Activated naive CD8-positive, alpha-beta T cell treated with anti-CD3 and anti-CD28 coated beads, Interleukin-2, amount 50 U/mL, for 16 hours (primary cell): ENCODE data around the gene PTPRN2.
"Not testable (repeated sequence)": the region's sequence is repeated elsewhere in the genome, so short reads cannot be mapped to it uniquely, and the experiment has no call there.

Experiments used
- DNase-seq: peaks from one replicate; pipeline ENCODE4 v3.0.0-alpha.2; 2020; ENCODE audit warnings: low read depth, low spot score

The PTPRN2 gene

DNA sequence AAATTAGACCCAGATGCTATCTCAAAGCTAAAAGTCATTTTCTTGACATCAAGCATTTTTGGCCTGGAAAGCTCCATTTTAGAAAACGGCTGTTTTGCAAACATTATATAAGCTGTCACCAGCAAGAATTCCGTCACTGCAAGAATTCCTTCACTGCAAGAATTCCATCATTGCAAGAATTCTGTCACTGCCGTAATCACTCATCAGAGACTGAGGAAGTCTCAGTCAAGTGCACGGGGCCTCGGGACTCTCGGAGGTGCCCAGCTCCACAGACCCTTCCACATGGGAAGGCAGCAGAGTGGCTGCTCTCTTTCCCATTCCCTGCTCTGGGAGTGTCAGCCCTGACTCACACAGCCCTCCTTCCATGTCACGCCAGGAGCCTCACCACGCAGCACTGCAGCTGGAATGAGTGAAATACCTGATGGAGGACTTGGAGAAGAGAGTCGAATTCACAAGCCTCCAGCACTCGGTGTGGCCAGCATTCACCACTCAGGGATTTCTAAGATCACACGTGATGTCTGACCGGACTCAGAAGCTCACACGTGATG lies 168.3 kb downstream of the PTPRN2 start:
- no peak for DNase-seq

DNA sequence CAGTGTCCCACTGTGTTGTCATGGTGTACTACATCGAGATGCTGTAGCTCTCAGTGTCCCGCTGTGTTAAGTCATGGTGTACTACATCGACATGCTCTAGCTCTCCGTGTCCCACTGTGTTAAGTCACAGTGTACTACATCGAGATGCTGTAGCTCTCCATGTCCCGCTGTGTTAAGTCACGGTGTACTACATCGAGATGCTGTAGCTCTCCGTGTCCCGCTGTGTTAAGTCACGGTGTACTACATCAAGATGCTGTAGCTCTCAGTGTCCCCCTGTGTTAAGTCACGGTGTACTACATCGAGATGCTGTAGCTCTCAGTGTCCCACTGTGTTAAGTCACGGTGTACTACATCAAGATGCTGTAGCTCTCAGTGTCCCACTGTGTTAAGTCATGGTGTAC lies 169.2 kb downstream of the PTPRN2 start:
- not testable (repeated sequence) for DNase-seq

DNA sequence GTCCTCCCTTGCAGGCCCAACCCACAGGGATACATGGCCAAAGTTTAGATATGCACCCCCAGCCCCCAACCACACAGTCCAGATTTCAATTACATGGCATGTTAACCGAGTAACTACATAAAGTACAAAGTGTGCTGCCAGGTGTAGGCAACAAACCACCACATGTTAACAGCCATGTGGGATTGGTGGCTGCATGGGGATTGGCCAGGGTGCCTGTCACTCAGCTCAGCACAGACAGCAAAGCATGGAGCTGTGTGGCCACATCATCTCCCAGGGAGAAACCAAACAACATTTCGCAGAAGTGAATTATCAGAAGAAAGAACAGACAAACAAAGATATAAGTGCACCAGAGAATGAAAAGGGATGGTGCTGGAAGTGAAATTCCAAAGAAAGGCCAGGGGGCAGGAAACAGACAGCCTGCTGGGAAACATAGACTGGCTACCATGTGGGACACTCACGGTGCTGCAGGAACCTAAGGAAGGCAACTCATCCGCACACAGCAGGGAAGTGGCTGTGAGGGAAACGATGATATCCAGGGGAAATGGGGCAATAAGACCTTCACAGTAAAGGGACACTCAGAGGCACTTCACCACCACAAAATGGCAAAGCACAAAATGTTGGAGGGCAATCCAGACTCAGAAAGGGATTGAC lies 171.2 kb downstream of the PTPRN2 start:
- no peak for DNase-seq

DNA sequence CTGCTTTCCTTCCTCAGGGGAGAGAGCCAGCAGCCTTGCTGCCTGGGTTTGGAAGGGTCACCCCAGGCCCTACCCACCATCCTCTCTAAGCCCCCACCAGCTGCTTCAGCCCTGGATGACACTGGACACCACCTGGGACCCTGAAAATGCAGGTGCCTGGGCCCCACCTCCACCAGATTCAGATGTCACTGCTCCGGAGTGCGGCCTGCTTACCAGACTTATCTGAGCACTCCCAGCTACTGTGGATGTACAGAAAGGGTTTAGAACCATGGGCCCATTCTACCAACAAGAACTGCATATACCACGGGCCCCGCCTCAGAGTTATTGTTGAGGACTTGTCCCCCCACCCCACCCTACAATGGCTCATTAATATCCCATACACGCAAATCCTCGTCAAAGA lies 172.3 kb downstream of the PTPRN2 start:
- no peak for DNase-seq

DNA sequence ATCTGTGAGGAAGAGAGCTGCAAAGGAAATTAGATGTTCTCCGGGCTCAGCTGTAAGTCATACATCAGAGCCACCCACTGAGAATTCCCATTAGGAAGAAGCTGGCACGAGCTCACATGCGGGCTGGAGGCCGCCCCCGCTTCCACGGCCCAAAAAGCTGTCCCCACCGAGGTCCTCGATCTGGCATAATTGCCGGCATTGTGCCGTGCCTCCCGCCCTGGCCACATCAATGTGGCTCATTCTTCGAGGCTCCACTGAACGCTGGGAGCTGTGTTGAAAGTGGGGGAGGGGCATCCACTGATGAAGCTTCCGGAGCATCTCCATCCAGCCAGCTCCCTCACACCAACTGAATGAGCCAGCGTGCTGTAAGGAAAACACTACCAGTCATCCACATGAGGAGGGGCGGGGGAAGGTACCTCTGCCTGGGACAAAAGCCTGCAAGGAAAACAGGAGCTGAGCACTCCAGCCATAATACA lies 173.1 kb downstream of the PTPRN2 start:
- DNase-seq = no peak

DNA sequence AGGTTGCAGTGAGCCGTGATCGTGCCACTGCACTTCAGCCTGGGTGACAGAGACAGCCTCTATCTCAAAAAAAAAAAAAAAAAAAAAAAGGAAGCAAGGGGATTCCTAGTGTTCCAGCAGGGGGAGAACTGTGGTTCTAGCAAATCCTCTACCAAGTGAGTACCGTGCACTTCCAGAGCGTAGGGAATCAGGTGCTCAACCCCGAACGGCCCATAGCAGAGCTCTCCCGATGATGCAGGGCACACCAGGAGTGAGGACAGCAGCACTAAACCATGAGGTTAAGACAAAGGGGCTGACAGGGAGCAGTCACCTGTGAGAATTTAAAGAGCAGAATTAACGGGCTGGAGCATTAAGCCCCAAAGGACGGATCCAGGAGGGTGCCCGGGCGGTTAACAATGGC lies 173.6 kb downstream of the PTPRN2 start:
- DNase-seq = no peak

DNA sequence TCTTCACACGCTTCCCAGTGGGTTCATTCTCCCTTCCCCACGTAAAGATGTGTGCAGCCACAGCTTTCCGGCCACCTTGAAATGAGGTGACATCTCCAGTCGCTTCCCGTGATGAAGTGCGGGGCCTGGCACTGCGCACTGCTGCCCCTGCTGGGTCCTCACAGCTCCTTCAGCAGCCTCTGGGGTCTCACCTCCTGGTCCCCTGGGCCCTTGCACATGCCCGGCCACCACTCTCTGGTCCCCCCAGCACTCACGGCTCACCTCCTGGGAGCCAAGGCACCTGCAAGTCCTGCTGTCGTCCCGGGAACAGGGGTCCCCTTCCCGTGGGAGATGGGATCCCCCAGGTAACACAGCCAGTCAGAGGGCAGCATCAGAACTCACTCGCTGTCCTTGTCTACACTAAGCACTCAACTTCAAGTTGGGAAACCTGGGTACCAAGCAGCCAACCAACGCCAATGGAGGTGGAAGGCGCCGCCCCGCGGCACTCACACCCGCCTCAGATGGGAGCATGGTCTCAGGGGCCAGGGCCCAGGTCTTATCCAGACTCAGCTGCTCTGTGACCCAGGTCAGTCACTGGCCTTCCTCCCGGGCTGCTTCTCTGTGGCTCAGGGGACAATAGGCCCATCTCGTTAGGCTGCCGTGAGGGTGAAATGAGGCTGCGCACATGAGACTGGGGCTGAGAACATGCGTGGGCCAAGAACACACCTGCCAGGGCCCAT lies 176.2 kb downstream of the PTPRN2 start:
- DNase-seq = no peak

DNA sequence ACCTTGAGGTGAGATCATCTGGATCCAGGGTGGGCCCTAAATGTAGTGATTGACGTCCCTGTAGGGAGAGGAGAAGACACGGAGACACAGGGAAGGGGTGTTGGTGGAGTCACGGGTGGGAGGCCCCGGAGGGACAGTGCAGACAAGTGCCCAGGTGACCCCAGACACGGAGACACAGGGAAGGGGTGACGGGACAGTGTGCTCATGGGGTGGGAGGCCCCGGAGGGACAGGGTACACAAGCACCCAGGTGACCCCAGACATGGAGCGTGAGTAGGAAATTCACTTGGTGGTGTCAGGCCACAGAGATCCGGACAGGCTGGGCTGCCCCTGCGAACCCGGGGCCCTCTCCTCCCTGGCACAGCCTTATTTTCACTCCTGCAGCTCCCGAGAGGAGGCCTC lies 176.9 kb downstream of the PTPRN2 start:
- no peak for DNase-seq

DNA sequence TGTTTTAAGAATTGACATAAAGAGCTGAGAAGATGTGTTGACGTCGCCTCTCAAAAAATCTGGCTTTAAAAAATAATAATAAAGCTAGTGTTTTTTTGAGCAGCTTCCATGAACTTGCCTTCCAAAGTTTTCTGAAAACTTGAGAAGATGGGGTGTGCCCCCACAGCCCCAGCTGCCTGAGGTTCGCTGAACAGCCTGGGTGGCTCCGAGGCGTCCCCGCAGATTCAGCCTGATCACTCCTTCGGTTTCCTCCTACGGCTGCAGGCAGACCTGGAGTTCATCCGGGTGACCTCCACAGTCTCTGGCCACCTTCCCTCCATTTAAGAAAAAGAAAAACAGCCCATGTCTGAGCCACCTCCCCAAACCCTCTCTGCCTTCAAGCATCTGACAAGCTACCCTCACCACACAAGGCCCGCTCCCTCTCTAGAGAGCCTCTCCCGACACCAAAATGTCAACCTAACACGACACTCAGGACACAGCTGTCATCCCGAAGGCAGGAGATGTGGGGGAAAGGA lies 177.8 kb downstream of the PTPRN2 start:
- DNase-seq = no peak

DNA sequence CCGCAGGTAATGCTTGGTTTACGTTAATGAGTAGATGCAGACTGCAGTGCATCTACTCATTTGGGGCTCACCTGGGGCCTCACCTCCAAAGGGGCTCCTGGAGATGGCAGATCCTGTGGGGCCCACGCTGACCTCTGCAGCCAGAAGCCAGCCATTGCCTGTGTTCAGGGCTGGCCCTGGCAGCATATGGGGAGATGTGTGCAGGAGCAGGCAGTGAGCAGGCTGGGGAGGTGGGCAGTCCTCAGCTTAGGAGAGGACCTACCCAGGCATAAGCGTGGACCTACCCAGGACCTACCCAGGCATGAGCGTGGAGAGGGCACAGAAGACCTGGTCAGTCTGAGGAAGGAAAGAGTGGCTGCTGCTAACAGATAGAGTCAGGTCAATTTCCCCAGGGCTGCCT lies 178.5 kb downstream of the PTPRN2 start:
- DNase-seq = no peak

DNA sequence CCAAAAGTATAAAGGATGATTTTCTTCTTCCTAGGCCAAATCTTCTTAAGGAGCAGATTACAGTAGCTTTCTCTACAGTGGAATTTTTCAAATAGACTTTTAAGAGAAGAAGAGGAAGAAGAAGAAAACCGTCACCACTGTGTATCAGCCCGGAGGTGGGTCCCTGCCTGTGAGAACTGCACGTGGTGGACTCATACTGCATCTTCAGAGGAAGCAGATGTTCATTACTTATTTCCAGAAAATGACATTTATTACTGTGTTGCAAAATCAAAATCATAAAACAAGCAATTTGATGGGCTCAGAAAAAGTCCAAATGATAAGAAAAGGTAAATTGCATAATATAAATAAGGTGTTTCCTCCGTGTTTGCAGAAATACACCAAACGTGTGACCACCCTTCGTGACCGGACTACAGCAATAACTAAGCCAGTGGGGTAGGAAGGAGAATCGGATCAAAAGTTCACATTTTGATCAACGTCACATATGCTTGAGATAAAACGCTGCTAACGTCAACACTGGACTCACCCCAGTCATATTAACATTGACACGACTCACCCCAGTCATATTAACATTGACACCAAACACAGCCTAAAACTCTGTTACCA lies 179.2 kb downstream of the PTPRN2 start:
- no peak for DNase-seq

DNA sequence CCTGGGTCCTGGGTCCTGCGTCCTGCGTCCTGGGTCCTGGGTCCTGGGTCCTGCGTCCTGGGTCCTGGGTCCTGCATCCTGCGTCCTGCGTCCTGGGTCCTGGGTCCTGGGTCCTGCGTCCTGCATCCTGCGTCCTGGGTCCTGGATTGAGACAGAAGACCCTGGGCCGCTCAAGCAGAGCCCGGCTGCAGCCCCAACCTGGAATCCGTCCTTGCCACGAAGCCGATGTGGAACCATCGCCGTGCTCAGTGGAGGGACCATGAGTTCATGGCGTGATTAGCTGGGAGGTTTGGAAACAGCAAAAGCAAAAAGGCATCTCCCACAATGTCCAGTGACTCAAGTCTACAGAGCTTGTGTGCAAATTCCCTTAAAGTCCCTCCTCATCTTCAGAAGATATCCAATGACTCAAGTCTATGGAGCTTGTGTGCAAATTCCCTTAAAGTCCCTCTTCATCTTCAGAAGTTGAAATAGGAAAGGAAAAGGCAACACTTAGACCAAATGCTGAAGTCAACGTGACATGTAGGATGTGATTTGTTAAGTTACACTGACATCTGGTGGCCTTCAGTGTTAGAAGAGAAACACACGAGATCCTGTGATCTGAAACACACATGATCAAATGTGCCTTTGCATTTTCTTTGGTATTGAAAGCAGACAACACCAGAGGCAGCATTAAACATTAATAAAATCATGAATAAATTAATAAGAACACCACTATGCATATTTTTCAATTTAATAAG lies 179.9 kb downstream of the PTPRN2 start:
- no peak for DNase-seq

DNA sequence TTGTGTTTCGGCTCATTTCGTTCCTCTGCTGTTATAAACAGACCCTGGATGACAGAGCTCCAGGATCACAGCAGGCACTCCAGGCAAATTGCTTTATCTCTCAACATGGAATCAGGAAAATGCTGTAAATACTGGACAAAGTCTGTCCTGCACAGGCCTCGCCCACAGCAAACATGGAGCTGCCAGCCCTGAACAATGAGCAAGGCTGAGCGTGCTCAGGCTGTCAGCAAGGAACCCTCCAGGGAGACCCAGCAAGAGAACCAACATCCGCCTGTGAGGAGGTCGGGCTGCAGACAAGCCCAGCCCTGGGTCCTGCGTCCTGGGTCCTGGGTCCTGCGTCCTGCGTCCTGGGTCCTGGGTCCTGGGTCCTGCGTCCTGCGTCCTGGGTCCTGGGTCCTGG lies 180.8 kb downstream of the PTPRN2 start:
- DNase-seq = no peak

DNA sequence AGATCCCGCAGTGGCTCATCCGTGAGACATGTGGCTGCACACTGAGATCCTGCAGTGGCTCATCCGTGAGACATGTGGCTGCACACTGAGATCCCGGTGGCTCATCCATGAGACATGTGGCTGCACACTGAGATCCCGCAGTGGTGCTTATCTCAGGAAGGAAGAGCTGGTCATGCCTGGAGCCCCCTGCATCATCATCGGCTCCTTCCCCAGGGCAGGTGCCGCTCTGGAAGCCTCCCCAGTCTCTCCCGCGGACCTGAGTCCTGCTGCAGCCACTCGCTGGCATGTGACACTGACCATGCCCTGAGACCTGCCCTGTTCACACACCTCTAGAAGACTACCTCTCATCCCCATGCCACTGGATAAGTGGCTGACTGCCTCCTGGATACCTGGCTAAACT lies 181.3 kb downstream of the PTPRN2 start:
- no peak for DNase-seq

DNA sequence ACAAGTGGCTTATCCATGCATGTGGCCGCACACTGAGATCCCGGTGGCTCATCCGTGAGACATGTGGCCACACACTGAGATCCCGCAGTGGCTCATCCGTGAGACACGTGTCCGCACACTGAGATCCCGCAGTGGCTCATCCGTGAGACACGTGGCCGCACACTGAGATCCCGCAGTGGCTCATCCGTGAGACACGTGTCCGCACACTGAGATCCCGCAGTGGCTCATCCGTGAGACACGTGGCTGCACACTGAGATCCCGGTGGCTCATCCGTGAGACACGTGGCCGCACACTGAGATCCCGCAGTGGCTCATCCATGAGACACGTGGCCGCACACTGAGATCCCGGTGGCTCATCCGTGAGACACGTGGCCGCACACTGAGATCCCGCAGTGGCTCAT lies 181.9 kb downstream of the PTPRN2 start:
- not testable (repeated sequence) for DNase-seq

DNA sequence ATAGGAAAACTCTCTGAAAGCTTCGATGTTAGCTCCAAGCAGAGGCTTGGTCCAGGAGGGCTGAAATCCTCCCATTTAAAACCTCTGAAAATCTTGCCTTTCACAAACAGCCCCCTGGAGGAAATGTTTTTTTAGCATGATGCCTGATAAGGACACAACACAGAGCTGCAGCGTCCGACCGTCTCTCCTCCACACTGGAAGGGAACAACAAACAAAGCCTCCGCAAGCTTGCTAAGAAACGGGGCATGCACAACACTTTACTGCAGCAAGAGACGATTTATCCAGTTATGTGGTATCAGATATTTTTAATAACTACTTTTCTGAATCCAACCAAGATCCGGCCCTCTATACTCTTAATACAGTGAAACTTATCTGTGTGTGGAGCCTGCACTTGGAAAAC lies 182.3 kb downstream of the PTPRN2 start:
- DNase-seq = no peak

DNA sequence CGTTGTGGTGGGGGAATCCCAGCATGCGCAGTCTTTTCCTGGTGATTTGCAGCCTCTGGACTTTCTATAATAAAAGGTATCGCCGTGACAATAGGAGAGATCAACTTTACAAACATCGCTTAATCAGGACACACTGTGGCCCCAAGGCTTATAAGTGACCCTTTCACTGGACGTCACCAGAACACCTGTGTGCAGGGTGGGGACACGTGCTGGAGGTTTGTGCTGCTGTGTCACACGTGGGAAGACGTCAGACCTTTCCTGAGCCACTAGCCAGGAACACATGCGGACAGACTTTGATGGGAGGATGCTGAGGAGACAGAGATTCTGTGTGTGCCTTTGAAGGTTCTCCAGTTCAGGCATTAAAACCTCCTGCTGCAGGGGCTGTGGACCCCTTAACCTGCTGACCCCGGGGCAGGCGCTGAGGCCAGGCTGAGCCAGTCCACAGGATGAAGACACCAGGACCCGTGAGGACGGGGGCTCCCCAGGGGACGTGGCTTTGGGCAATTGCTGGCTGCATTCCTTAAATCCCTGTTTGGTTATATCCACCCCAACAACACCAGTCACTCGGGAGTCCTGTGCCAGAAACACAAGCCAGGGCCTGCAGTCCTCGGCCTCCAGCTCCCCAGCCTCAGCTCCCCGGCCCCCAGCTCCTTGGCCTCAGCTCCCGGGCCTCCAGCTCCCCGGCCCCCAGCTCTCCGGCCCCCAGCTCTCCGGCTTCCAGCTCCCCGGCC lies 183.4 kb downstream of the PTPRN2 start:
- no peak for DNase-seq

DNA sequence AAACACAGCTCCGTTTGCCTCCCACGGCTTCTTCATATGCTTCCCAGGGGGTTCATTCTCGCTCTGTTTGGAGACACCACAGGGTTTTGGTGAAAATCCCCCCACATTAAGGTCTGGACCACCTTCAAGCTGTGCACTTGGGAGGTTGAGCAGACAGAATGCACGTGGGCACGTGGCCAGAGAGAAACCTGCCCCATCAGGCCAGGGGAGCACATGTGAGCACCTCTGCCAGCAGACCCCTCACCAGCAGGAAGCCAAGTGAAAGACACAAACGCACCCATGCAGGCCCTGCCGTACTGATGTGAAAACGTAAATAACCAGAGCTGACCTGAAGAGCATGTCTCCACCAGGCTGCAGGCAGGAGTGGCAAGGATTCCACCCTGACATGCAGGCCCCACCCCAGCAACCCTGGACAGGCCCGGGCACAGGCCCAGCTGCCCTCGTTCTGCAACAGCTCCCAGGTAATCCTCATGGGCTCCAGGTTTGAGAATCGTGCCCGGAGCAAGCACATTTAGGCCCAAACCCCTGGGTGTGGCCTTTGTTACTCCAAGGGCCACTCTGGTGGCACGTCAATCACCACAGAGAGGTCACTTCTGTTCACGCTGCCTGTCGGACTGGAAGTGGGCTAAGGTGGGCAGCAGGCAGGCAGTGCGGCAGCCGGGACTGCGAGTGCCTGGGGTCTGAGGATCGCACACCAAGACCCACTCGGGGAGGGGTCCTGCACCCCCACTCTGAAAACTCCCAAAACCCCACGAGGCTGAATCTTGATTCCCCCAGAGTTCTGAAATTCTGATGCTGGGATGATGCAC lies 184.4 kb downstream of the PTPRN2 start:
- DNase-seq = no peak

DNA sequence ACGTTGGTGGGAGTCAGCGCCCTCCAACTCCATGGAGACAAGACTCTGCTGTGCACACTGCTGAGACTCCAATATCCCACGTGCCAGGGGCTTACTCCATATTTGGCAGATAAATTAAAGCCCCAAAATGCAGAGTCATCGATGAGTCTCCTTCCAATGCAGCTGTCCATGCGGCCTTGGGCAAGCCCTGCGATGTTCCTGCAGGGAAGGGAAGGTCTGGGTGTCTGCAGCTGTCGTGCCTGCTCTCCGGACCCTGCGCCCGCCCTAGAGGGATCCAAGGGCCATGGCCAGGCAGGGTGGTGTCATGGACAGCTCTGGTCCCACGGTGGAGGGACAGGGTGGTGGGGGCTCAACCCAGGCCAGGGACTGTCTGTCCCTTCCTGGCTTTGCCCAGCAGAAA lies 185.2 kb downstream of the PTPRN2 start:
- DNase-seq = no peak

DNA sequence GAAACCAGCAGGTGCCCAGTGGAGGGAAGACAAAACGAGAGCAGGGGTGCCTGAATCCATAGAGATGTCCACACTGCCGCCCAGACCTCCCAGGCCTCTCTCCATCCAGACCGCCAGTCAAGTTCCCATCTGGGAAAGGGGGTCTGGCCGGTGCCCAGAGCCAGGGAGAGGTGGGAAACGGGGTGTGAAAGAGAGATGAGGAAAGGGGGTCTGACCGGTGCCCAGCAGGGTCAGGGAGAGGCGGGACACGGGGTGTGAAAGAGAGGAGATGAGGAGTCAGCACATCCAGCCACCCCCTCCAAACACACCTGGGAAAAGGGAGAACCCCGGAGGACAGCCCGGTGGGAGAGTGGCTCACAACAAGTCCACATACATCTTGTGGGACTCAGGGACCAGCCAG lies 185.8 kb downstream of the PTPRN2 start:
- DNase-seq = no peak
